Epidermal melanocyte (primary cell): ENCODE data around the gene SLC1A2.

ENCODE experiments used
- DNase-seq: peaks from one replicate; pipeline ENCODE4 v3.0.0; 2011; ENCODE audit warnings: low spot score; ENCODE audit not compliant: insufficient read length

The SLC1A2 gene

GRCh38 chr11:35419184-35419829, at the start of gene SLC1A2:
SLC1A2 (minus strand) TSS chr11:35419558; CDS start chr11:35418966, 592 bp downstream.
- no peak for DNase-seq

GRCh38 chr11:35466058-35466457, 46.7 kb upstream of the SLC1A2 start:
- no peak for DNase-seq

GRCh38 chr11:35464308-35464707, 45.0 kb upstream of the SLC1A2 start:
- no peak for DNase-seq

GRCh38 chr11:35463331-35463751, 44.0 kb upstream of the SLC1A2 start:
- DNase-seq = no peak

GRCh38 chr11:35461917-35462538, 42.7 kb upstream of the SLC1A2 start:
- no peak for DNase-seq

GRCh38 chr11:35459489-35459888, 40.1 kb upstream of the SLC1A2 start:
- no peak for DNase-seq

GRCh38 chr11:35458846-35459245, 39.5 kb upstream of the SLC1A2 start:
- DNase-seq = no peak

GRCh38 chr11:35454362-35454761, 35.0 kb upstream of the SLC1A2 start:
- DNase-seq = no peak

GRCh38 chr11:35436581-35437250, 17.4 kb upstream of the SLC1A2 start:
- no peak for DNase-seq

- DNase-seq = no peak
Measured at GRCh38 chr11:35433588-35433987, 14.2 kb upstream of the SLC1A2 start.

GRCh38 chr11:35432464-35432863, 13.1 kb upstream of the SLC1A2 start:
- no peak for DNase-seq

GRCh38 chr11:35427071-35427470, 7.7 kb upstream of the SLC1A2 start:
- DNase-seq = no peak

GRCh38 chr11:35426351-35426750, 7.0 kb upstream of the SLC1A2 start:
- no peak for DNase-seq

- no peak for DNase-seq
Measured at GRCh38 chr11:35425603-35426212, 6.3 kb upstream of the SLC1A2 start.

GRCh38 chr11:35424157-35424940, 5.0 kb upstream of the SLC1A2 start:
- no peak for DNase-seq

- no peak for DNase-seq
Measured at GRCh38 chr11:35420371-35420770, 1.0 kb upstream of the SLC1A2 start.

- DNase-seq = no peak
Measured at GRCh38 chr11:35419830-35420333, 524 bp upstream of the SLC1A2 start.

- DNase-seq = no peak
Measured at GRCh38 chr11:35418282-35419183, 825 bp downstream of the SLC1A2 start.

- no peak for DNase-seq
Measured at GRCh38 chr11:35415487-35415886, 3.9 kb downstream of the SLC1A2 start.

- no peak for DNase-seq
Measured at GRCh38 chr11:35414776-35415175, 4.6 kb downstream of the SLC1A2 start.
